H1 (cell line): ENCODE measurements around the gene OR51V1. TPM values are rescaled to one million over a fixed set of nuclear protein-coding genes. Genes with fewer than 3 reads are reported as not detected.

Source experiments
- CTCF ChIA-PET: fragments of 300-600 bp; sonication (Branson Sonifier 250); formaldehyde crosslinking; loops from one replicate; lab custom pipeline; 2021; ENCODE audit not compliant: partially characterized antibody; lab: Charles Lee
- POLR2A ChIA-PET: fragments of 300-600 bp; sonication (Branson Sonifier 250); formaldehyde crosslinking; loops from one replicate; lab custom pipeline; 2021; ENCODE audit warnings: inconsistent platforms; ENCODE audit not compliant: partially characterized antibody; lab: Charles Lee
- DNase-seq, 2 experiments: peaks; one replicate each; pipeline versions ENCODE4 v3.0.0 to v3.0.0-alpha.2; 2010 to 2022; ENCODE audit warnings: low spot score in 2 of 2, low read depth in 1 of 2, mixed read lengths in 1 of 2
- FAIRE-seq: peaks from 2 replicates; lab custom pipeline; 2011; peaks lifted over from hg19 to GRCh38; lab: Jason Lieb, UNC
- H2AFZ ChIP-seq: 2 replicates; pipeline ENCODE4 v1.8.1; 2012; ENCODE audit warnings: low read length, inconsistent platforms
- H2AK5ac ChIP-seq: 2 replicates; pipeline ENCODE4 v1.6.1; 2013; ENCODE audit warnings: low read depth, low read length
- H2BK120ac ChIP-seq: replicated peaks from 2 replicates; pipeline ENCODE3; 2013; ENCODE audit warnings: low read depth, low read length, inconsistent platforms
- H2BK12ac ChIP-seq: 2 replicates; pipeline ENCODE4 v1.6.1; 2013; ENCODE audit warnings: low read depth, low read length
- H2BK15ac ChIP-seq: 2 replicates; pipeline ENCODE4 v1.6.1; 2013; ENCODE audit warnings: low read length
- H2BK20ac ChIP-seq: 2 replicates; pipeline ENCODE4 v1.6.1; 2013; ENCODE audit warnings: low read length
- H2BK5ac ChIP-seq: 2 replicates; pipeline ENCODE4 v1.6.1; 2013; ENCODE audit warnings: low read depth, low read length
- H3K14ac ChIP-seq: 2 replicates; pipeline ENCODE4 v1.6.1; 2013; ENCODE audit warnings: inconsistent platforms; ENCODE audit not compliant: insufficient read length
- H3K18ac ChIP-seq: 2 replicates; pipeline ENCODE4 v1.6.1; 2013; ENCODE audit warnings: low read length; ENCODE audit errors: extremely low read depth
- H3K23ac ChIP-seq: 2 replicates; pipeline ENCODE4 v1.6.1; 2013; ENCODE audit warnings: inconsistent platforms; ENCODE audit not compliant: insufficient read length
- H3K23me2 ChIP-seq: 2 replicates; pipeline ENCODE4 v1.6.1; 2013; ENCODE audit warnings: low read depth, low read length
- H3K27ac ChIP-seq: 2 replicates; pipeline ENCODE4 v1.6.1; 2011; ENCODE audit warnings: low read depth, low read length, inconsistent platforms
- H3K27me3 ChIP-seq, 4 experiments: replicated peaks in 1 of 4; 1 replicate in 1 of 4; 2 replicates in 3 of 4; pipeline versions ENCODE4 v1.6.1 to v1.8.1; 2011 to 2013; ENCODE audit warnings: low read length in 3 of 4, mild to moderate bottlenecking in 3 of 4, inconsistent platforms in 2 of 4, mixed read lengths in 2 of 4, moderate library complexity in 1 of 4; ENCODE audit not compliant: control insufficient read depth in 3 of 4, insufficient read depth in 3 of 4; ENCODE audit errors: extremely low read depth in 1 of 4
- H3K36me3 ChIP-seq, 4 experiments: 2 replicates each; pipeline versions ENCODE4 v1.6.1 to v1.8.1; 2011 to 2013; ENCODE audit warnings: mild to moderate bottlenecking in 4 of 4, low read length in 3 of 4, moderate library complexity in 2 of 4, control low read depth in 1 of 4, inconsistent platforms in 1 of 4; ENCODE audit not compliant: insufficient read depth in 4 of 4, control insufficient read depth in 2 of 4
- H3K4ac ChIP-seq: replicated peaks from 2 replicates; pipeline ENCODE3; 2013; ENCODE audit warnings: low read length, low read depth, mixed read lengths, inconsistent platforms; ENCODE audit not compliant: insufficient read length
- H3K4me1 ChIP-seq, 4 experiments: replicated peaks in 1 of 4; 1 replicate in 1 of 4; 2 replicates in 3 of 4; pipeline versions ENCODE4 v1.6.1 to v1.8.1; 2011 to 2013; ENCODE audit warnings: low read length in 3 of 4, inconsistent platforms in 2 of 4, mixed read lengths in 1 of 4; ENCODE audit not compliant: insufficient read depth in 4 of 4, control insufficient read depth in 3 of 4
- H3K4me2 ChIP-seq, 2 experiments: 2 replicates each; pipeline versions ENCODE4 v1.6.1 to v1.8.1; 2011 to 2013; ENCODE audit warnings: low read depth in 2 of 2, low read length in 2 of 2, control low read depth in 1 of 2, inconsistent platforms in 1 of 2, mild to moderate bottlenecking in 1 of 2; ENCODE audit not compliant: insufficient read depth in 1 of 2
- H3K4me3 ChIP-seq, 4 experiments: fragments of 200-600, 300-600 bp in 1 of 4; sonication (generic), shearing (Covaris generic), sonication (Bioruptor Twin) in 1 of 4; 2 replicates each; pipeline versions ENCODE4 v1.5.1 to v1.8.1; 2011 to 2016; ENCODE audit warnings: low read length in 4 of 4, low read depth in 3 of 4, control low read depth in 2 of 4, inconsistent platforms in 2 of 4, mild to moderate bottlenecking in 2 of 4, mixed read lengths in 1 of 4, moderate library complexity in 1 of 4; ENCODE audit not compliant: insufficient read depth in 2 of 4; ENCODE audit errors: extremely low read depth in 1 of 4
- H3K56ac ChIP-seq: replicated peaks from 2 replicates; pipeline ENCODE3; 2013; ENCODE audit warnings: low read depth, mild to moderate bottlenecking, mixed read lengths, low read length, inconsistent platforms; ENCODE audit not compliant: insufficient read length
- H3K79me1 ChIP-seq: 2 replicates; pipeline ENCODE4 v1.6.1; 2013; ENCODE audit warnings: low read depth, low read length, control low read depth
- H3K79me2 ChIP-seq, 2 experiments: 2 replicates each; pipeline versions ENCODE4 v1.6.1 to v1.8.1; 2012 to 2013; ENCODE audit warnings: low read length in 2 of 2, mild to moderate bottlenecking in 2 of 2, inconsistent platforms in 1 of 2; ENCODE audit not compliant: insufficient read depth in 2 of 2, control insufficient read depth in 1 of 2
- H3K9ac ChIP-seq, 4 experiments: replicated peaks in 1 of 4; 1 replicate in 1 of 4; 2 replicates in 3 of 4; pipeline versions ENCODE4 v1.6.1 to v1.8.1; 2011 to 2013; ENCODE audit warnings: low read depth in 3 of 4, low read length in 3 of 4, control low read depth in 2 of 4, mild to moderate bottlenecking in 2 of 4, moderate library complexity in 2 of 4, inconsistent platforms in 1 of 4; ENCODE audit errors: extremely low read depth in 1 of 4
- H3K9me3 ChIP-seq, 2 experiments: 2 replicates each; pipeline versions ENCODE4 v1.6.1 to v1.8.1; 2012 to 2013; ENCODE audit warnings: mild to moderate bottlenecking in 2 of 2, moderate library complexity in 2 of 2, control low read depth in 1 of 2, inconsistent platforms in 1 of 2, low read depth in 1 of 2, low read length in 1 of 2, mixed read lengths in 1 of 2; ENCODE audit not compliant: insufficient read depth in 2 of 2
- H4K20me1 ChIP-seq, 2 experiments: replicated peaks in 1 of 2; 2 replicates each; pipeline versions ENCODE3 to v1.8.1; 2011 to 2013; ENCODE audit warnings: inconsistent platforms in 2 of 2, low read length in 2 of 2, mild to moderate bottlenecking in 1 of 2; ENCODE audit not compliant: insufficient read depth in 2 of 2, control insufficient read depth in 1 of 2
- H4K5ac ChIP-seq: 2 replicates; pipeline ENCODE4 v1.6.1; 2013; ENCODE audit warnings: low read length, low read depth, mixed read lengths, inconsistent platforms; ENCODE audit not compliant: insufficient read length
- H4K8ac ChIP-seq: 2 replicates; pipeline ENCODE4 v1.8.0; 2013; ENCODE audit warnings: mild to moderate bottlenecking, moderate library complexity, low read length, inconsistent platforms; ENCODE audit not compliant: insufficient read depth; ENCODE audit errors: extremely low read depth
- H4K91ac ChIP-seq: replicated peaks from 2 replicates; pipeline ENCODE3; 2013; ENCODE audit warnings: low read length, mixed read lengths, inconsistent platforms; ENCODE audit not compliant: insufficient read length
- BRCA1 ChIP-seq: IDR thresholded peaks from 2 replicates; pipeline ENCODE4 v1.6.1; 2012; ENCODE audit warnings: low read depth, low read length, improper control_type of control experiment
- CEBPB ChIP-seq: IDR thresholded peaks from 2 replicates; pipeline ENCODE4 v1.6.1; 2012; ENCODE audit warnings: low read depth, low read length
- EP300 ChIP-seq, 2 experiments: IDR thresholded peaks; 1 replicate in 1 of 2; 2 replicates in 1 of 2; pipeline ENCODE4 v1.6.1; 2011 to 2012; ENCODE audit warnings: low read depth in 2 of 2, low read length in 2 of 2, mild to moderate bottlenecking in 2 of 2, borderline replicate concordance in 1 of 2, inconsistent platforms in 1 of 2, moderate library complexity in 1 of 2
- GABPA ChIP-seq: IDR thresholded peaks from 2 replicates; pipeline ENCODE4 v1.6.1; 2011; ENCODE audit warnings: mild to moderate bottlenecking, low read length, moderate library complexity, borderline replicate concordance; ENCODE audit not compliant: insufficient read depth
- KDM5A ChIP-seq: fragments of 200-600 bp; IDR thresholded peaks from 2 replicates; pipeline ENCODE4 v1.7.1; 2012; ENCODE audit warnings: mild to moderate bottlenecking, low read length, inconsistent platforms, mixed read lengths
- MAFK ChIP-seq: IDR thresholded peaks from 2 replicates; pipeline ENCODE4 v1.6.1; 2012; ENCODE audit warnings: low read depth, mild to moderate bottlenecking, improper control_type of control experiment, low read length
- POLR2A ChIP-seq, 2 experiments: IDR thresholded peaks; 1 replicate in 1 of 2; 2 replicates in 1 of 2; pipeline ENCODE4 v1.6.1; 2011; ENCODE audit warnings: low read depth in 2 of 2, low read length in 2 of 2, mild to moderate bottlenecking in 2 of 2; ENCODE audit errors: control extremely low read depth in 1 of 2
- POU5F1 ChIP-seq: IDR thresholded peaks from 2 replicates; pipeline ENCODE4 v1.6.1; 2011; ENCODE audit warnings: low read depth, mild to moderate bottlenecking, low read length, moderate library complexity
- RFX5 ChIP-seq: IDR thresholded peaks from 2 replicates; pipeline ENCODE4 v1.6.1; 2011; ENCODE audit warnings: low read depth, low read length, improper control_type of control experiment, borderline replicate concordance
- SAP30 ChIP-seq: fragments of 300-600 bp; sonication (generic); IDR thresholded peaks from 2 replicates; pipeline ENCODE4 v1.7.1; 2012; ENCODE audit warnings: low read length, moderate library complexity, mild to moderate bottlenecking, inconsistent platforms; ENCODE audit not compliant: insufficient read depth, insufficient replicate concordance
- TAF1 ChIP-seq: IDR thresholded peaks from 2 replicates; pipeline ENCODE4 v1.6.1; 2011; ENCODE audit warnings: mild to moderate bottlenecking, low read depth, low read length
- TCF12 ChIP-seq: IDR thresholded peaks from 2 replicates; pipeline ENCODE4 v1.6.1; 2011; ENCODE audit warnings: low read depth, mild to moderate bottlenecking, low read length
- USF2 ChIP-seq: IDR thresholded peaks from 2 replicates; pipeline ENCODE4 v1.6.1; 2011; ENCODE audit warnings: low read length, improper control_type of control experiment
- ZNF274 ChIP-seq: IDR thresholded peaks from 2 replicates; pipeline ENCODE4 v1.7.0; 2012; ENCODE audit warnings: low read length, borderline replicate concordance; ENCODE audit errors: extremely low read depth
- WGBS, 2 experiments: shearing (Covaris generic) in 1 of 2; methylation state at CpG; one replicate each; pipeline versions ENCODE4 v1.1.6 to v1.1.7; 2013 to 2015; ENCODE audit warnings: low lambda C conversion rate in 2 of 2, mixed read lengths in 2 of 2, inconsistent platforms in 1 of 2, low coverage in 1 of 2, missing lambda C conversion rate in 1 of 2; ENCODE audit not compliant: insufficient replicate concordance in 2 of 2, insufficient coverage in 1 of 2, insufficient read length in 1 of 2; ENCODE audit errors: extremely low coverage in 1 of 2, missing lambda C conversion rate in 1 of 2; 5-methylcytosine and 5-hydroxymethylcytosine counted together
- polyA plus RNA-seq, 7 experiments: library from polyadenylated mRNA; depleted of rRNA in 3 of 7; stranded (reverse) in 5 of 7; unstranded in 2 of 7; fragments of >200 nt in 5 of 7; fragments of 200-250 nt in 2 of 7; gene quantifications; 1 replicate in 5 of 7; 2 replicates in 1 of 7; 4 replicates in 1 of 7; pipeline versions ENCODE4 v1.2.1 to v1.2.3, GENCODE V29; 2011 to 2013; ENCODE audit warnings: missing spikeins in 2 of 7, mixed read lengths in 2 of 7
- total RNA-seq: library from RNA; stranded (reverse); fragmentation: NEBNext Ultra II Directional; extraction: Animal tissue kit (Norgen Biotek cat#: 25700); gene quantifications from 2 replicates; pipeline ENCODE4 v1.2.1, GENCODE V29; 2021

The OR51V1 gene
- total and polyA plus RNA-seq, 2 of the 8 experiments (the other 6 are each of a cell fraction or from before 2014, with no cell fraction given): not detected

- no peaks in the 10 kb centered on the region for H3K23me2 ChIP-seq
- H3K4me2 ChIP-seq: no peak overlapping the region
- H3K36me3 ChIP-seq: no peaks in the 10 kb centered on the region
- H2BK12ac ChIP-seq: no peak overlapping the region
- DNase-seq: no peak
- H3K27me3 ChIP-seq: no peaks in the 10 kb centered on the region
- H4K8ac ChIP-seq: no peak overlapping the region
- no peak overlapping the region for H2AFZ ChIP-seq
- H3K4me3 ChIP-seq: no peak overlapping the region
- H2BK120ac ChIP-seq: no peak overlapping the region
- CTCF ChIA-PET: no interaction called here
- no peak overlapping the region for H3K9ac ChIP-seq
- no peak overlapping the region for H4K5ac ChIP-seq
- no peak overlapping the region for H2BK5ac ChIP-seq
- H3K4ac ChIP-seq: no peak overlapping the region
- no peak overlapping the region for H2AK5ac ChIP-seq
- H2BK20ac ChIP-seq: no peak overlapping the region
- no peak overlapping the region for H3K14ac ChIP-seq
- no peak overlapping the region for H2BK15ac ChIP-seq
- no peak overlapping the region for H3K23ac ChIP-seq
- POLR2A ChIA-PET: no interaction called here
- no peaks in the 10 kb centered on the region for H4K20me1 ChIP-seq
- H4K91ac ChIP-seq: no peak overlapping the region
- H3K56ac ChIP-seq: no peak overlapping the region
- H3K27ac ChIP-seq: no peak overlapping the region
- no peak for FAIRE-seq
- no peaks in the 10 kb centered on the region for H3K79me1 ChIP-seq
- H3K4me1 ChIP-seq: peaks cover 0 to 3% (median 0%) of the 10 kb centered on the region in 4 experiments; a peak in 1 of 7 replicates
- 83% methylated on average over 5 of the region's 5 CpGs; no CpG with 5 or more reads in 1 of the 2 experiments for WGBS, 2 experiments
- no peaks in the 10 kb centered on the region for H3K79me2 ChIP-seq
- H3K18ac ChIP-seq: no peak overlapping the region
- H3K9me3 ChIP-seq: peaks cover 0 to 3% of the 10 kb centered on the region in 2 experiments; a peak in 1 of 4 replicates
- TF ChIP-seq TCF12: no peak
- TF ChIP-seq SAP30: no peak
- no peak for TF ChIP-seq USF2
- TF ChIP-seq BRCA1: no peak
- no peak for TF ChIP-seq ZNF274
- TF ChIP-seq TAF1: no peak
- no peak for TF ChIP-seq KDM5A
- no peak for TF ChIP-seq POLR2A (IDR thresholded peaks at IDR 0.05; ENCODE audit: control extremely low read depth in 1 of 2, low read depth in 2 of 2, low read length in 2 of 2)
- TF ChIP-seq POU5F1: no peak
- TF ChIP-seq RFX5: no peak
- TF ChIP-seq EP300 (IDR thresholded peaks at IDR 0.05; ENCODE audit: borderline replicate concordance in 1 of 2, low read depth in 2 of 2, low read length in 2 of 2): no peak
- TF ChIP-seq MAFK: no peak
- no peak for TF ChIP-seq CEBPB
- no peak for TF ChIP-seq GABPA
These were observed 4.4 kb downstream of the OR51V1 start for GRCh38 chr11:5196067-5196466.
